ENCODE results near the gene BCL2L15. TPM values are rescaled to one million over a fixed set of nuclear protein-coding genes. Genes with fewer than 3 reads are reported as not detected.
A peak's percentile ranks its signal among the peaks of the same experiment; 100 is the strongest.

The BCL2L15 gene
- total and polyA plus RNA-seq, 10 of the 15 experiments (the other 5 are each of a cell fraction or from before 2014, with no cell fraction given): 0.42 to 1.2 (median 0.59) TPM

GRCh38 chr1:113858418-113858817, 29.0 kb downstream of the BCL2L15 start (continued):
- TF ChIP-seq BMI1 (IDR thresholded peaks at IDR 0.05; ENCODE audit: borderline replicate concordance) (peak; percentile 32; the same call in 1 of the 2 replicates), SIN3A (IDR thresholded peaks at IDR 0.05; ENCODE audit: low read depth, low read length) (no peak), IKZF1 (conservative IDR thresholded peaks at IDR 0.05) (peak; percentile 85), CHD1 (IDR thresholded peaks at IDR 0.05; ENCODE audit: low read depth, low read length) (no peak)

GRCh38 chr1:113857776-113858175, 29.6 kb downstream of the BCL2L15 start:
- H3K27me3 ChIP-seq (replicated peaks in 1 of 2; ENCODE audit: control insufficient read depth in 2 of 2, insufficient read depth in 2 of 2, low read length in 1 of 2): no peaks in the 10 kb centered on the region
- no peak overlapping the region for H2AFZ ChIP-seq (ENCODE audit: control insufficient read depth, low read depth, low read length)
- peaks cover 0 to 14% of the 10 kb centered on the region in 2 experiments; a peak in 2 of 4 replicates for H3K36me3 ChIP-seq (ENCODE audit: control insufficient read depth in 2 of 2, insufficient read depth in 2 of 2, low read length in 1 of 2)
- in situ Hi-C loops (cut with MboI): no loop called here
- TF ChIP-seq NFIC (IDR thresholded peaks at IDR 0.05; ENCODE audit: low read depth, low read length): 0 out of 2 replicates have a peak, but pooled peaks have one; percentile 6
- TF ChIP-seq CREB1 (IDR thresholded peaks at IDR 0.05; ENCODE audit: low read depth): no peak
- FAIRE-seq (no peak), ATAC-seq (peak; percentile 3; the same call in 2 of the 3 replicates), DNase-seq (ENCODE audit: low read depth, low spot score) (no peak)
- ChIA-PET CTCF (interaction anchor here (0.8 to 6.1 kb wide), 12 partner anchors 11 to 121 kb away, joined by 3 to 66 read pairs (median 14); partner anchors contain the start of genes AP4B1, DCLRE1B and OLFML3), RAD21 (ENCODE audit: unreplicated experiment) (interaction anchor here (1.0 to 7.1 kb wide), 9 partner anchors 10 to 89 kb away, joined by 3 to 189 read pairs (median 33); partner anchors contain the start of genes AP4B1, DCLRE1B and HIPK1), POLR2A (interaction anchor here (3.8 to 8.0 kb wide), 4 partner anchors 12 to 72 kb away, joined by 29 to 111 read pairs (median 58); partner anchors contain the start of genes AP4B1, DCLRE1B and HIPK1), SMC1A (ENCODE audit: uncharacterized antibody, unreplicated experiment) (interaction anchor here (0.8 to 17.4 kb wide), 10 partner anchors 10 to 106 kb away, joined by 3 to 396 read pairs (median 25); partner anchors contain the start of genes AP4B1, BCL2L15, DCLRE1B and HIPK1)
- H3K27ac ChIP-seq (ENCODE audit: control insufficient read depth, insufficient read depth): peak overlapping the region; percentile 84
- H3K9ac ChIP-seq (ENCODE audit: control insufficient read depth, insufficient read depth, low read length): peak overlapping the region; percentile 24; the same call in 1 of the 2 replicates
- no peaks in the 10 kb centered on the region for H3K9me3 ChIP-seq (replicated peaks; ENCODE audit: control insufficient read depth, insufficient read depth, low read length)
- no TSS peak for BruUV-seq (replicated peaks)
- H3K4me1 ChIP-seq (ENCODE audit: control insufficient read depth, insufficient read depth, low read length): peaks cover 47% of the 10 kb centered on the region
- peaks cover 15% of the 10 kb centered on the region for H3K79me2 ChIP-seq (ENCODE audit: control insufficient read depth, insufficient read depth, low read length)
- H4K20me1 ChIP-seq (ENCODE audit: control insufficient read depth, insufficient read depth): no peaks in the 10 kb centered on the region
- intact Hi-C loops (cut with micrococcal nuclease; ENCODE audit: unreplicated experiment): loop anchor here (2.0 to 5.0 kb wide), 2 partner anchors 47 to 85 kb away; partner anchors contain the start of genes AP4B1 and DCLRE1B
- H3K4me3 ChIP-seq: no peak overlapping the region; the same call in 1 of the 2 replicates
- WGBS (ENCODE audit: insufficient coverage, insufficient replicate concordance, low lambda C conversion rate, missing lambda C conversion rate): 30% methylated on average over 3 of the region's 3 CpGs
- H3K4me2 ChIP-seq (ENCODE audit: control insufficient read depth, insufficient read depth): peak overlapping the region; percentile 95

Data from GM12878 (cell line).